ENCODE results near the gene CPNE5.

Gene CPNE5

DNA sequence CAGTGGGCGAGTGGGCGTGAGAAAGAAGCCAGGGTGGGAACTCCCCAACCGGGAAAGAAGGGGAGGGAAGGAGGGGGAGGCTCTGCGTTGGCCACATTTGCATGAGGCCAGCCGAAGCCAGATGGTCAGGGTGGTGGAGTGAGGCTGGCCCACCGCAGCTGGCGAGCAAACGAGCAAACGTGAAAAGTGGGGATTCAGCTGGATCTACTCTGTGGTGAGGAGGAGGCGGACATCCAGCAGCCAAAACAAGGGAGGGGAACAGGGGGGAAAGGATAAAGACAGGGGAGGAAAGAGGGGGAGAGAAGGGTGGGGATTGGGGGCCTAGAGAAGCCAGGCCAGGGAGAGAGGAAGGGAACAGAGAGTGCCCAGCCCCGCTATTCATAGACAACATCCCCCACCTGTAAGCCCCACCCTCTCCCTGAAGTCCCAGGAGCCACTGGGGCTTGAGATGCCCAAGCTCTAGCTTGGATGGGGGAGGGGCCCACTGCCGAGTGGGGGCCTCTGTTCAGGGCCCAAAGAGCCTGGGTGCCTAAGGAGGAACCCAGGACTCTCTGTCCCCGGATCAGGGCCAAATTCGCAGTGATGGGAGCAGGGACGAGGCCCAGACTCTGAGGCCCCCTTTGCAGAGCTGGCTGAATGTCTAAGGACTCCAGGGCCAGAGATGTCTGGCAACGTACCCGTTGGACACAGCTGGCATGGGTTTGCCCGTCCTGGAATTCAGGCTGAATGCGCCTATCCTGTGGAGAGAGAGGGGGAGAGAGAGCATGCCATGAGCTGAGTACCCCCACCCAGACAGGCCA, 45.1 kb downstream of the CPNE5 start:
- no peak overlapping the region for H3K4me3 ChIP-seq (ENCODE audit: low read depth, low read length)

DNA sequence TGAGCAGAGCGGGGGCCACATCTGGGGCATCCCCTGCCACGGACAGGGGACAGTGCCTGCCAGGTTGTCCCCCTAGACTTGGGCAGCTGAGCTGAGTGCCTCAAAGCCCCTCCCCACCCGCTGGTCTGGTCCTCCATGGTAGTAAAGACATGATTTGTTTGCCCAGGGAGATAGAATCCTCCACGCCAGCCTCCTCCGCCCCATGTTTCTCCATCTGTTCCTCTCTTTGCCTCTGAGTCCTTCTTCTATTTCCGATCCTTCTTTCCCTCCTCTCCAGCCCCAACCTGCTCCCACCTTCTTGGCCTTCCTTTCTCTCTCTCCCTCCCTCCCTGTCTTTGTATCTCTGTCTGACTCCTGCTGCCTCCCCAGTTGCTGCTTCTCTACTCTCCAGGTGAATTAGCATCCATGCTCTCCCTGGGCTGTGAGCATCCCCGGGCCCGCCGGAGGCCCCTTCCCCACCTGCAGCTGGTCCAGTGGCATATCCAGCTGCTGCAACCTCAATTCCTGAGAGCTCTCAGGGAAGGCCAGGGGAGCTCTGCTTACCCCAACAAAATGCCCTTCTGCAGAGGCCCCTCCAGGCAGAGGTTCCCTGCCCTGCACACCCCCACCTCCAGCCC, 45.8 kb downstream of the CPNE5 start:
- no peak overlapping the region for H3K4me3 ChIP-seq (ENCODE audit: low read depth, low read length)

DNA sequence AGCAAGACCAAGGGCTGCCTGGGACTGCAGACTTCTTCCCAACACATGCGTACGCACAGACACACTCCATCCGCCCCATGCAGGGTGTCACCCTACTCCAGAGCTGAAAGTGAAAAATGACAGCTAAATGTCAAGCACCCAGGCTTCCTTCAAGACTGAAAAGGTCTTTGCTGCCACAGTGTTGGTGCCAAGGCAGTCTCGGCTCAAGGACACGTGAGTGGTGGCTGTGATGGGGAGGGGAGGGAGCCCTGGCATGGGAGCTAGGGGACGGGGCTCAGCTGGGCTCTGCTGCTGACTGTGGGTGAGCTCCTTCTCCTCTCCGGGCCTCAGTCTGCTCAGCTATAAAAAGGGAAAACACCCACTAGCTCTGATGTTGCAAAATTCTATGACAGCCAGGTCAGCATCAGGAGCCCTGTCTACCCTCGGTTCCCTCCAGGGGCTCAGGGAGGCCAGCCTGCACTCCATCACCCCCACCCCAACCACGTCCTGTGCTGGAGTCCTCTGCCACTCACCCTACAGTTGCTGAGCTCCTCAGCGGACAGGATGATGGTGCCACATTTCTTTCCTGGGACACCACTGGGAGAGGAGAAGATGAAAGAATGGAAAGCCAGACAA, 47.6 kb downstream of the CPNE5 start:
- H3K4me3 ChIP-seq (ENCODE audit: low read depth, low read length): no peak overlapping the region

DNA sequence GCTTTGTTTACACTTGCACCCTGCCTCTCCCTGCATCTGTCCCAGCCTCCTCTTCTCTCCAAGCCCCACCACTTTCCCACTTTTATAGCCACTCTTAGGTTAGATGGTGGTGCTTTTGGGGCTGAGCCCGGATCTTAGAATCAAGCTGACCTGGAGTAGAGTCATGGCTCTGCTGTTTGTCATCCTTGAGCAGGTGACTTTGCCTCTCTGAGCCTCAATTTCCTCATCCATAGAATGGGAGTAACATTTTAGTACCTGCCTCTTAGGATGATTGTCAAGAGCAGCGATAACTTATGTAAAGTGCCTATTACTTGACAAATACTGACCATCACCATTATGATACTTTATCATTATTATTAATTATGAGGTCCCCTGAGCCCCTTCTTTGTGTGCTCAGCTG, 48.2 kb downstream of the CPNE5 start:
- H3K4me3 ChIP-seq (ENCODE audit: low read depth, low read length): no peak overlapping the region

DNA sequence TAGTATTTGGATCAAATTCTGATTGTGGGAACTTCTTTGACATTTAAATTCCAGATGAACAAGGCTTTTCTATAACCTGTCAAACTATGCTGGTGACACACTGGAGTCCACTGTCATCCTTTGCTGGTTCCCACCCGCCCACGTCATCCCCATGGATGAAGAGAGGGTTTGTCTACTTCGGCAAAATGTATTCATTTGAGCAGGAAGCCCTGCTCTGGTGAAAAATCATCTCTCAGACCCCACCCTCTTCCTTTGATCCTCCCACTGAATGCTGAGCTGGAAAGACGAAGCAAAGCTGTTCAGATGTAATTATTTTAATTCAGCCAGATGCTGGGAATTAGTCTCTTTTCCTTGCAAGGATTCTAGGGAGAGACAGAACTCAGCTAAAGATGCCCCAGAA, 50.5 kb downstream of the CPNE5 start:
- no peak overlapping the region for H3K4me3 ChIP-seq (ENCODE audit: low read depth, low read length)

DNA sequence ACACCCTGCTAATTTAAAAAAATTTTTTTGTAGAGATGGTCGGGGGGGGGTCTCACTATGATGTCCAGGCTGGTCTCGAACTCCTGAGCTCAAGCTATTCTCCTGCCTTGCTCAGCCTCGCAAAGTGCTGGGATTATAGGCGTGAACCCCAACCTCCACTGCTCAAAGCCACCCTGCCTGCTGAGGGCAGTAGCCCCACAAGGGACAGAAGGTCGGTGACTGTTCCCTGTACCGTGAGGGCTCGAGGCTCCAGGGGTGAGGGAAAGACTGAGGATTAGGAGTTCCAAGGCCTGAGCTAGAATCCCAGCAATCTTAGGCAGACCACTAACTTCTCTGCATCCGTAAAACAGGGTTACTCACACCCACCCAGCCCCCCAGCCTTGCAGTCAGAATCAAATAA, 51.1 kb downstream of the CPNE5 start:
- H3K4me3 ChIP-seq (ENCODE audit: low read depth, low read length): no peak overlapping the region

DNA sequence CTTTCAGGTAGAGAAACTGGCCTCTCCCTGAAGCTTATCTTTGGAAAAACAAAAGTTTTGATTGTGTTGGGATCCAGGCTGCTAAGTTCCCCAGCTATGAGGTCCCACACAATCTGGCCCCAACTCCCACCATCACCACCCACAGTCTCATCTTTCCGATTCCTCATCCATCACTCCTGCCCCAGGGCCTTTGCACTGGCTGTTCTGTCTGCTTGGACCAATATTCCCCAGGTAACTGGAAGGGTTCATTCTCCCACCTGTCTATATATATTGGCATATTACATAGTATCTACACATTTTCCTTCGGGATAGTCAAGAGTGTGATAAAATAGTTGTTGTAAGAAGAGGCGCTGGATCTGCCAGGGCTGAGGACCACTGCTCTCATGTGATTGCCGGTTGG, 52.0 kb downstream of the CPNE5 start:
- no peak overlapping the region for H3K4me3 ChIP-seq (ENCODE audit: low read depth, low read length)

DNA sequence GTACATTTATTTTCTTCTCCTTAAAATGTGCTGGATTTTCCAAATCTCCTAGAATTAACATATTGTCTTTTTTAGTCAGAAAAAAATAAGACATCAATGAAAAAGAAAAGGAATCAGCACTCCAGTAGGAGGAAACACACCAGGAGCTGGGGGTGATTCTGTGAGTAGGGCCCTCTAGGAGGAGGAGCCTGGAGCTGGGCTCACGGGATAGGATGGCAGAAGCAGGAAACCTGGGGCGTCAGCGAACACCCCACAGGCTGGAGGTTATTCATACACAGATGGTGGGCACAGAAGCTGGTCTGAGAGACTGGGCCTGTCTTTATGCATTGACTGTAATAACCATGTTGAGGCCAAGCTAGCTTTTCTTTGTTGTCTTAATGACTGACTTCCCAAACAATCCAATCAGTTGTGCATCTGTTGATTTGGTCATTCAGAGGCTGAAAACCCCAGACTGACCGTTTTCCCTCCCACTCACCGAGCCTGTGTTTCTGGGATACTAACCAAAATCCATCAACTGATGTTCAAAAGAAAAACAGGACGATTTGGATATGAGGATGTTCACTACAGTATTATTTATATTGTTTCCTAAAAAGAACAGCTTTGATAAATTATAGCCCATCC, 53.1 kb downstream of the CPNE5 start:
- no peak overlapping the region for H3K4me3 ChIP-seq (ENCODE audit: low read depth, low read length)

DNA sequence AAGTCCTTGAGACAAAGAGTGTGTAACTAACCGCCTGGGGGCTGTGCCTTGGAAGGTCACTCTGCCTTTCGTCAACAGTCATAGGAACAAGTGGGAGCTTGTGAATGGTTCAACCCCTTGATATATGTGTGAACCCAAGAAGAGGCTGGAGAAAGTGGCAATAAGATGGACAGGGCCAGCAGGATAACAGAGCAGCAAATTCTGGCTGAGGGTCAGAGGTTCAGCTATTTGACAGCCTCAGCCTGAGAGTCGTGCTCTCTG, 54.9 kb downstream of the CPNE5 start:
- H3K4me3 ChIP-seq (ENCODE audit: low read depth, low read length): no peak overlapping the region

DNA sequence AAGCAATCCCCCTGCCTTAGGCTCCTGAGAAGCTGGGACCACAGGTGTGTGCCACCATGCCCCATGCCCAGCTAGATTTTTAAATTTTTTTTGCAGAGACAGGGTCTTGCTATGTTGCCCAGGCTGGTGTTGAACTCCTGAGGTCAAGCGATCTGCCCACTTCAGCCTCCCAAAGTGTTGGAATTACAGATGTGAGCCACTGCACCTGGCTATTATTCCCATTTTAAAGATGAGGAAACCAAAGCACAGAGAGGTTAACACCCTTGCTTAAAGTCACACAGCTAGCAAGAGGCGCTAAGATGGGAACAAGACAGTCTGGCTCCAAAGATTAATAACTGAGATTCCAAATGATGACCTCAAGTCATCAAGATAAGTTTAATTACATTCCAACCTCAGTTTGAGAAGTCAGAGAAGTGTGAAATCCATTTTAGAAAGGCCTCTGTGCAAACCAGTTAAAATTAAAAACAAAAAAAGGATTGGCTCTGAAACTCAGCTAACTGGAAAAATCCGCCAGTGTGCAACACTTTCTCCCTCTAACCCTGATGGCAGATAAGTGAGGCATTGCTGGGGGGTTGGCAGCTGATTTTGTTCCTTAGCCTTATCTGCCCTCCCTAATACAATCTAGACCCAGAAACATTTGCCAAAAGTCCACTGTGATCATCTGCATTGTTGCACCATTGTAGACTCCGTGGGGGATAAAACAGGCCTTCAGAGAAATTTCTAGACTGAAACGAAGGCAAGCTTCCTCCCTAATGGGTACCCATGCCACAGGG, 55.5 kb downstream of the CPNE5 start:
- H3K4me3 ChIP-seq (ENCODE audit: low read depth, low read length): no peak overlapping the region

DNA sequence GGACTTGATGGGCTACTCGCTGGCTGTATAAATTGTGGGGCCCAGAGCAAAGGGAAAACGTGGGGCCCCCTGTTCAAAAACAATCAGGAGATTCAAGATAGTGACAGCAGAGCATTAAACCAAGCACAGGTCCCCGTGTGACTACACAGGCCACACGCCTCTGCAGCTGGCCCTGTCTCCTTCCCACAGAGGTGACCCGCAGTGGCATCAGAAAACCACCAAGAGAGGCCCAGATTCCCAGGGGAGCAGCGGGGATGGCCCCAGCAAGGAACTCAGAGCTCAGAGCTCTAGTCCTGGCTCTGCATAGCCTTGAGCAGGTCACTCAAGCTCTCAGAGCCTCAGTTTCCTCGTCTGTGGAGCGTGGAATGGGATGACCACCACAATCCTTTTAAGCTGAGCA, 57.6 kb downstream of the CPNE5 start:
- no peak overlapping the region for H3K4me3 ChIP-seq (ENCODE audit: low read depth, low read length)

DNA sequence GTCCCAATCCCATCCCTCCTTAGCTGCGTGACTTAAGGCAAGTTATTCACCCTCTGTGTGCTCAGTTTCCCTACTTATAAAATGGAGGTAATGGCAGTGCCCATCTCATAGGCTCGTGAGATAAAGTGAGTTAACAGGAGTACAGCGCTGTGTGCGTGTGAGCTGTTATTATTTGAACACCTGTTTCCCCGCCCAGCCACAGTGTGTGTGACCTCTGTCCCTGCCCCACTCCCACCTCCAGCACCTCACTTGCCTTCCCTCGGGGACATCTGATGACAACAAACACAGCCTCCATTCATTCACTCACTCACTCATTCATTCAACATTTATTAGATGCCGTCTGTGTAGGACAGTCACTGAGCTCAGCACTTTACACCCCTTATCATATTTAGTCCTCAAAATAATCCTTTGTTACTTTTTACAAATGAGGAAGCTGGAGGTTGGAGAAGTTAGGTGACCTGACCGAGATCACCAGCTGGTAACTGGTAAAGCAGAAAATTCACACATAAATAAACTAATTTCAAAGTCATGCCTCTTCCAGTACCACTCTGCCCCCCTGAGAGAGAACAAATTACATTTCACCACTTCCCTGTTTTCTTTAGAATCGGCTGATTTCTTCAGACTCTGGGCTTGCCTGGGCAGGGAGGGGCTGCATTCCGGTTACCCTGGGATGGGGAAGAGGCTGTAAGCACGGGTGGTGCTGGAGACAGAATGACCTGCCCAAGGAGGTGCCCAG, 58.6 kb downstream of the CPNE5 start:
- H3K4me3 ChIP-seq (ENCODE audit: low read depth, low read length): no peak overlapping the region

DNA sequence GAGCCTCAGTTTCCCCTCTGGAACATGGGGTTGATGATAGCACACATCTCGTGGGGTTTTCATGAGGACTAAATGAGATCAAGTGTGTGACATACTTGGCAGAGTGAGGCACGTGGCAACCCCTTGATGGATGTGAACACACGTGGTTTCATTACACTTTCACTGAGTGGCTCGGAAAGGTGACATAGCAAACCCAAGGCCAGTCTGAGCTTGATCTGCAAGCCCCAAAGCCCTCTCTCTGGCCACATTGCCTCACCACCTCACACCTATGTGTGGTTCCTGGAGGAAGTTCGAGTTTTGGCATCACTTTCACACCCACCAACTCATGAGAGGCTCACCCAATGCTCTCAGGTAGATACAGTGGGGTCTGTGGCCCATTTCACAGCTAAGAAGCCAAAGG, 60.0 kb downstream of the CPNE5 start:
- H3K4me3 ChIP-seq (ENCODE audit: low read depth, low read length): no peak overlapping the region

DNA sequence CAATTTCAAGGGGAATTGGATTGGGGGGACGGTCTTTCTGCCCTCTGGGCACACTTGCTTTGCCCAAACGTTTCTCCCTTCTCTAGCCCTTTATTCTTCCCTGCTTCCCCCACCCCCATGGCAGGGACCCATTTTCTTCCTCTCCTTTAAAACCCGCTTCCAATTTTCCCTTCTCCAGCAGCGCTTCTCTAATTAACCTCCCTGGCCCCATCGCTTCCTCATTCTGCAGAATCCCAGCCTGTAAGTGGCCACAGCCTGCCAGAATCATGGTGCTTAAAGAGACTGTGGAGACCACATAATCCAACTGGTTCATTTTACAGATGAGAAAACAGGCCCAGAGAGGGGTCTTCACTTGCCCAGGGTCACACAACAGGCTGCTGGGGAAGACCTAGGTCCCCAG, 61.4 kb downstream of the CPNE5 start:
- H3K4me3 ChIP-seq (ENCODE audit: low read depth, low read length): no peak overlapping the region

DNA sequence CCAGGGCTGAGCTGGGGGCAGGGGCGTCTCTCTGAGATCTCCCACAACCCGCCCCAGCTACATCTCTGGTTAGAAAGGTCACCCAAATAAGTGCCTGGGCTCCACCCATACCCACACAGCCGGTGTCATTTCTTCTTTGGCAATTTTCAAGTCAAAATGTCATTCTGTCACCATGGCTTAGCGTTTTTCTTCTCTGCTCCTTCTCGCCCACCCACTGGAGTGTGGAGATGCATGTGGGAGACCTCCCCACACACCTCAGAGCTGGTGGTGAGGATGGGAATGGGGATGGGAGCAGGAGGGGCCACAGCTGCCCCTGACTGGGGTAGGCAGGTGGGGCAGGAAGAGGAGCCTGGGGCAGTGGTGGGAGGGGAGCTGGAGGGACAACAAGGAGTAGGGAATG, 63.1 kb downstream of the CPNE5 start:
- H3K4me3 ChIP-seq (ENCODE audit: low read depth, low read length): no peak overlapping the region

DNA sequence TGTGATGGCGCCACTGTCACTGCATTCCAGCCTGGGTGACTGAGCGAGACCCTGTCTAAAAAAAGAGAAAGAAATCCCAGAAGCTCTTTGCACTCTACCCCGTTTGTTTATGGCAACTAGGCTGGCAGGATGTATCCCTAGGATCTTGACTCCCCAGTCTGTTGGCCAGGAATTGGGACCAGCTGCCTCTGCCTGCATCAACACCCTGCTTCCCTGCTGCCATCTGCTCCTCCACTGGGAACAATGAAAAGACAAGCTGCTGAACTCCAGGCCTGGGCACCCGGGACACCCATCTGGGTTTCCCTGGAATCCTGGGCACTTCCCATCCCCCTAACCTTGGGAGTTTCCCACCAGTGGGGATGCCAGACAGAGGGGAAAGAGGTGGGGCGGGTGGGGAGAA, 64.9 kb downstream of the CPNE5 start:
- no peak overlapping the region for H3K4me3 ChIP-seq (ENCODE audit: low read depth, low read length)

DNA sequence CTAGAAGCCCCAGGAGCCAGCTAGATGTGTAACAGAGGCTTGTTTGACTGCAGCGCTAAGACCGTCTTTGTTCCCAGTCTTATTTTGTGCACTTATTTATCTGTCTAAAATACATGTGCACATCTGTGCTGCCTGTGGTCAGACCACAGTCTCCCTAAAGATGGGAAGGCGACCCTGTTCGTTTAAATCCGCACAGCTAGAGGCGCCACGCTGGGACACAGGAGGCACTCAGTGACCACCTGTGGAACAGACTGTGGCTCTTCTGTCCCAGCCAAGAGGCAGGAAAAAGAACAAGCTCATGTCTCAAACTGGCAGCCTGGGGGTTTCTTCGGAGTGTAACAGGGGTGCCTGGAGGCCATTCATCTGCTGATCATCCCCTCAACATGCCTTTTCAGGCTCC, 66.8 kb downstream of the CPNE5 start:
- no peak overlapping the region for H3K4me3 ChIP-seq (ENCODE audit: low read depth, low read length)

DNA sequence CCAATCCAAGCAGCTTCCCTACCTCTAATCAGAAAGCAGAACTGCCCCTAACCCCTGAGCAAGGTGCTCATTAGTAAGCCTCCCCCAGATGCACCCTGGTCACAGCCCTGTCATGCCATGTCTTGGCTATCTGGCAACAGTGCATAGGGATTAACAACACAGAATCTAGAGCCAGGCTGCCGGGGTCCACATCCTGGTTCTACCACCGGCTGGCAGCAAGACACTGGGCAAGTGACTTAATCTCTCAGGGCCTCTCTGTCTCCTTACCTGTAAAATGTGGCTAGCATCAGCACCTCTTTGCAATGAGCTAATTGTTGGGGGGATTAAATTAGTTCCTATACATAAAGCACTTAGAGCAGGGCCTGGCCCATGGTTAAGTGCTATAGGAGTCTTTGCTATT, 68.1 kb downstream of the CPNE5 start:
- H3K4me3 ChIP-seq (ENCODE audit: low read depth, low read length): no peak overlapping the region

DNA sequence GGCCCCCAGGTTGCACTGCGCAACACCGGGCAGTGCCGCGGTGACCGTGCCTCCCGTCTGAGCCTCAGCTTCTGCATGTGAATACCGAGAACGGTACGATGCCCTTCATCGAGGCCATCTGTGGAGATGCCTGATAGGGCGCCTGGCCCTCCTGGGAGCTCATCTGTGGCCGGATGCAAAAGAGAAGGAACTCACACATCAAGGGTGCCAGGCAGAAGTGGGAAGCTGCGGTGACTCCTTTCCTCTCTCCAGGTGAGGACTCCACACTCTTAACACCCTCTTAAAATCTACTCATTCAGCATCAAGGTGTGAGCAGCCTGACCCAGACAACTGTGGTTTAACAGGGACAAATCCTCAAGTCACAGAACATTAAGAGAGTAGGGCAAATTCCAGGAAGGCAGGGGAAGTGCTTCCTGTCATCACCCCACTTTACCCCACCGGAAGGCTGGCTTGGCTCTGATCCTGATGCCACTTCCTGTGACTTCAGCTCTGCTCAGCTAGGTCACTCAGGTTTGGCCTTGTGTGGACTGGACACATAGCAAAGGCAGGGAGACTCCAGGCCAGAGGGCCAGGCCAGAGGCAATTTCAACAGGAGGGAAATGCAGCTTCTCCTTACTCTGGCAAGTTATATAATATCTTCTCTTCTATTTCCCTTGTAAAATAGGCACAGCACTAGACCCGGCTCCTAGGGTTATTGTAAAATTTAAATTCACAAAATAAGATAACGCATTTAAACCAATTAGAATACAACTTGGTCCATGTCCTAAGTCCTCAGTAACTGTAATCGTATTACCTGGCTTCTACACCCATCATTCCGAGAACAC, 69.4 kb downstream of the CPNE5 start:
- H3K4me3 ChIP-seq (ENCODE audit: low read depth, low read length): no peak overlapping the region

DNA sequence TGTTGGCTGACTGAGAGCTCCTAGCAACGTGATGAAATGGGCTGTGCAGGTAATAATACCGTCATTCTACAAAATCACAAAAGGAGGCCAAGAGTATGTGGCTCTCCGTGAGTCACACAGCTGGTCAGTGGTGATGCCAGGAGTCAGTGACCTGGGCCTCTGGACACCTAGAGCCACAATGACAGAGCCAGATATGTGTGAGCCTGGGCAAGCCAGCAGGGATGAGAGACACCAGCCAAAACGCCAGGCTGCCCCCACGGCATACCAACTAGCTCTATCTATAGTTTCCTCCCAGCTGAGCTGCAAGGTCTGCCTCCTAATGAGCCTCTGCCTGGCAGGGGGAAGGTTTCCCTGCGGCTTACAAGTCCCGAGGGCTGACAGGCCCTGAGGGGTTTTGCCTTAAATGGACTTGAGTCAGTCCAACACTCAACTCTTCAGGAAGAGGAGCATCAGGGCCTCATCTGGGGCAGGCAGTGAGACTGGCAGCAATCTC, 70.0 kb downstream of the CPNE5 start:
- no peak overlapping the region for H3K4me3 ChIP-seq (ENCODE audit: low read depth, low read length)
